ENCODE results near the gene BCAS3.
A peak's percentile ranks its signal among the peaks of the same experiment; 100 is the strongest.

The BCAS3 gene

DNA sequence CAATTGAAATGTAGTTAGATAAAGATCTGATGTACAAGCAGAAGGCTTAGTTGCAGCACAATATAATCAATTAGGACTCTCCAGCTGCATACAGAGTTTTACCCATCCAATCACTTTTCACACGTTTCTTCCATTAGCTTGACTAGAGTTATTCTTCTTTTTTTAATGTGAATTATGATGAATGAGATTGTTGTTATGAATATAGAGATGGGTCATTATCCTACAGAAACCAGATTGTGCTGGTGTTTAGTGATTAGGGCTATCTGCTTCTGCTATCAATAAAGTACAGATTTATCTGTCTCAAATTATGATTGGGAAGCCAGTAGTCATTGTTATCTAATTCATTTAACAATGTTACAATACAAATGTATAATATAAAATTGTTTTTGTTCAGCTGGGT, 500.6 kb downstream of the BCAS3 start:
- no peak overlapping the region for H3K4me3 ChIP-seq (ENCODE audit: extremely low read depth, insufficient read depth, low read length, poor library complexity, severe bottlenecking)
- WGBS, 2 experiments (ENCODE audit: insufficient coverage in 2 of 2), result no CpG with 5 or more reads among the region's 1 CpG
- H3K27ac ChIP-seq (ENCODE audit: low read depth, low read length, severe bottlenecking), result no peak overlapping the region

DNA sequence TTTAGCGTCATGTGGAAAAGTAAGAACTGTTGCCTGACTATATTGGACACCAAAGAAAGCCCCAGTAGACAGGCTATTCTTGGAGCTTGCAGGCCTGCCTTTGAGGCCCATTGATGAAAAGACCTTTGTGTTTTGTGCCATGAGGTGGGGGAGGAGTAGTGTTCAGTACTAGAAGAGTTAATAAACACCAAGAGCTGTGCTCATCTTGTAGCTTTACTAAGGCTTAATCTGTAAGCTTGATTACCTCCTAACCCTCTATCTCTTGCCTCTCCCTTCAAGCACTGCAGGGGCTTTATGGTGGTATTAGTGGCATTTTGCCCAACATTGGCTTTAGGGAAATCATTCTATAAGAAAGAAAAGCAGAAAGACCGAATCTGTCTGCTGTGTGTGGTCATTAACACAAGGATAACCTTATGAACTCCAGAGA, 501.7 kb downstream of the BCAS3 start:
- WGBS, 2 experiments (ENCODE audit: insufficient coverage in 2 of 2), result 86 to 92% methylated on average over 1 of the region's 2 CpGs

More for the DNA sequence above, 500.6 kb downstream of the BCAS3 start:
- no peaks in the 10 kb centered on the region for H3K9me3 ChIP-seq (ENCODE audit: control insufficient read depth, low read length)
- no peaks in the 10 kb centered on the region for H3K36me3 ChIP-seq (ENCODE audit: control insufficient read depth, insufficient read depth, low read length)
- H3K4me1 ChIP-seq (ENCODE audit: control insufficient read depth, insufficient read depth, low read length, poor library complexity, severe bottlenecking), result peaks cover 6% of the 10 kb centered on the region

GRCh38 chr17:61183793-61184192, 506.1 kb downstream of the BCAS3 start:
- WGBS, 2 experiments (ENCODE audit: insufficient coverage in 2 of 2), result 86% methylated on average over 1 of the region's 2 CpGs; no CpG with 5 or more reads in 1 of the 2 experiments
- peaks cover 4% of the 10 kb centered on the region for H3K4me1 ChIP-seq (ENCODE audit: control insufficient read depth, insufficient read depth, low read length, poor library complexity, severe bottlenecking)
- no peaks in the 10 kb centered on the region for H3K9me3 ChIP-seq (ENCODE audit: control insufficient read depth, low read length)
- no peak overlapping the region for H3K4me3 ChIP-seq (ENCODE audit: extremely low read depth, insufficient read depth, low read length, poor library complexity, severe bottlenecking)
- no peaks in the 10 kb centered on the region for H3K36me3 ChIP-seq (ENCODE audit: control insufficient read depth, insufficient read depth, low read length)
- no peak overlapping the region for H3K27ac ChIP-seq (ENCODE audit: low read depth, low read length, severe bottlenecking)

More for the DNA sequence above, 501.7 kb downstream of the BCAS3 start:
- peaks cover 6% of the 10 kb centered on the region for H3K4me1 ChIP-seq (ENCODE audit: control insufficient read depth, insufficient read depth, low read length, poor library complexity, severe bottlenecking)
- no peaks in the 10 kb centered on the region for H3K9me3 ChIP-seq (ENCODE audit: control insufficient read depth, low read length)
- no peaks in the 10 kb centered on the region for H3K36me3 ChIP-seq (ENCODE audit: control insufficient read depth, insufficient read depth, low read length)
- peak overlapping the region; percentile 70 for H3K27ac ChIP-seq (ENCODE audit: low read depth, low read length, severe bottlenecking)
- no peak overlapping the region for H3K4me3 ChIP-seq (ENCODE audit: extremely low read depth, insufficient read depth, low read length, poor library complexity, severe bottlenecking)

DNA sequence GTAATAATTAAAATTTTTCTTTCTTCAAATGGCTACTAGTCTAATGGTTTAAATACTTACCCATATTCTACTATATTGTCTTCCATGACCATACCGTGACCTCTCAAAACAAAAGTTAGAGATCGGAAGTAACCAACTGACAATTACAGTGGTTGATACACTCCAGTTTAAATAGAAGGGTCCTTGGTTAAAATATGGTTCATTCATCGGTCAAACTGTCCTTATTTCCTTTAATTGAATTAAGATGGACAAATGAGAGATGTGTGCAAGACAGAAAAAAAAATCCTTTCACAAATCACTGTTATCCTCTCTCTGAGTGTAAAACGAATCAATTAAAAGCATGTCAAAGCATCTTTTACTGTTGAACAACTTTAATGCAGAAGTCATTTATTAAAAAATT, 507.7 kb downstream of the BCAS3 start:
- no peaks in the 10 kb centered on the region for H3K36me3 ChIP-seq (ENCODE audit: control insufficient read depth, insufficient read depth, low read length)
- H3K4me3 ChIP-seq (ENCODE audit: extremely low read depth, insufficient read depth, low read length, poor library complexity, severe bottlenecking), result no peak overlapping the region
- WGBS, 2 experiments (ENCODE audit: insufficient coverage in 2 of 2), result no CpG with 5 or more reads among the region's 4 CpGs
- no peak overlapping the region for H3K27ac ChIP-seq (ENCODE audit: low read depth, low read length, severe bottlenecking)
- H3K9me3 ChIP-seq (ENCODE audit: control insufficient read depth, low read length), result no peaks in the 10 kb centered on the region
- H3K4me1 ChIP-seq (ENCODE audit: control insufficient read depth, insufficient read depth, low read length, poor library complexity, severe bottlenecking), result no peaks in the 10 kb centered on the region

GRCh38 chr17:61187038-61187437, 509.4 kb downstream of the BCAS3 start:
- Histone ChIP-seq H3K27ac (ENCODE audit: low read depth, low read length, severe bottlenecking) (no peak overlapping the region), H3K4me3 (ENCODE audit: extremely low read depth, insufficient read depth, low read length, poor library complexity, severe bottlenecking) (no peak overlapping the region), H3K4me1 (ENCODE audit: control insufficient read depth, insufficient read depth, low read length, poor library complexity, severe bottlenecking) (no peaks in the 10 kb centered on the region), H3K36me3 (ENCODE audit: control insufficient read depth, insufficient read depth, low read length) (no peaks in the 10 kb centered on the region), H3K9me3 (ENCODE audit: control insufficient read depth, low read length) (no peaks in the 10 kb centered on the region)
- 94% methylated on average over 2 of the region's 2 CpGs; no CpG with 5 or more reads in 1 of the 2 experiments for WGBS, 2 experiments (ENCODE audit: insufficient coverage in 2 of 2)

- no peaks in the 10 kb centered on the region for H3K9me3 ChIP-seq (ENCODE audit: control insufficient read depth, low read length)
- no peak overlapping the region for H3K4me3 ChIP-seq (ENCODE audit: extremely low read depth, insufficient read depth, low read length, poor library complexity, severe bottlenecking)
- H3K4me1 ChIP-seq (ENCODE audit: control insufficient read depth, insufficient read depth, low read length, poor library complexity, severe bottlenecking), result no peaks in the 10 kb centered on the region
- no peaks in the 10 kb centered on the region for H3K36me3 ChIP-seq (ENCODE audit: control insufficient read depth, insufficient read depth, low read length)
- 100% methylated on average over 1 of the region's 2 CpGs; no CpG with 5 or more reads in 1 of the 2 experiments for WGBS, 2 experiments (ENCODE audit: insufficient coverage in 2 of 2)
- H3K27ac ChIP-seq (ENCODE audit: low read depth, low read length, severe bottlenecking), result no peak overlapping the region
Observed at GRCh38 chr17:61188081-61188480, 510.4 kb downstream of the BCAS3 start.

GRCh38 chr17:61189968-61190367, 512.3 kb downstream of the BCAS3 start:
- Histone ChIP-seq H3K36me3 (ENCODE audit: control insufficient read depth, insufficient read depth, low read length) (no peaks in the 10 kb centered on the region), H3K9me3 (ENCODE audit: control insufficient read depth, low read length) (no peaks in the 10 kb centered on the region), H3K4me1 (ENCODE audit: control insufficient read depth, insufficient read depth, low read length, poor library complexity, severe bottlenecking) (no peaks in the 10 kb centered on the region), H3K4me3 (ENCODE audit: extremely low read depth, insufficient read depth, low read length, poor library complexity, severe bottlenecking) (no peak overlapping the region), H3K27ac (ENCODE audit: low read depth, low read length, severe bottlenecking) (no peak overlapping the region)
- WGBS, 2 experiments (ENCODE audit: insufficient coverage in 2 of 2), result 97 to 100% methylated on average over 2 to 4 of the region's 4 CpGs

DNA sequence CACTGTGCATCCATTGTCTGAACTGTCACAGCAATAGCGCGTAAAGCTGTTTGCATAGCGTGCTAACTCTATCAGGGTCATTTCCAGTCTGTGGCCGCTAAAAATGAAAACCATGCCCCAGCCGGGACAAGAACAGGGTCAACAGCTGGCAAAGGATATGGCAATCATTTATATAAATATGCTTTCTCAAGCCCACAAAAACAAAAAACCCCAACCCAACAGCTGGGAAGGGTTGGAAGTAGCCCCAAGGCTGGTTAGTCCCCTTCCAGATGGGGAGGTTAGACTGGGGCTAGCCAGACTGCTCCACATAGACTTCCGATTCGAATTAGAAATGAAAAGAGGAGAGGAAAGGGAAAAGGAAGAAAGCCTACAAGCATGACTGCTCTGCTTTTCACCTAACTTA, 518.7 kb downstream of the BCAS3 start:
- Histone ChIP-seq H3K4me3 (ENCODE audit: extremely low read depth, insufficient read depth, low read length, poor library complexity, severe bottlenecking) (no peak overlapping the region), H3K36me3 (ENCODE audit: control insufficient read depth, insufficient read depth, low read length) (no peaks in the 10 kb centered on the region), H3K9me3 (ENCODE audit: control insufficient read depth, low read length) (no peaks in the 10 kb centered on the region), H3K27ac (ENCODE audit: low read depth, low read length, severe bottlenecking) (no peak overlapping the region), H3K4me1 (ENCODE audit: control insufficient read depth, insufficient read depth, low read length, poor library complexity, severe bottlenecking) (peaks cover 15% of the 10 kb centered on the region)
- 94 to 95% methylated on average over 6 of the region's 7 CpGs for WGBS, 2 experiments (ENCODE audit: insufficient coverage in 2 of 2)

- H3K4me3 ChIP-seq (ENCODE audit: extremely low read depth, insufficient read depth, low read length, poor library complexity, severe bottlenecking), result no peak overlapping the region
- H3K9me3 ChIP-seq (ENCODE audit: control insufficient read depth, low read length), result no peaks in the 10 kb centered on the region
- peaks cover 15% of the 10 kb centered on the region for H3K4me1 ChIP-seq (ENCODE audit: control insufficient read depth, insufficient read depth, low read length, poor library complexity, severe bottlenecking)
- no CpG with 5 or more reads among the region's 3 CpGs for WGBS, 2 experiments (ENCODE audit: insufficient coverage in 2 of 2)
- H3K27ac ChIP-seq (ENCODE audit: low read depth, low read length, severe bottlenecking), result no peak overlapping the region
- no peaks in the 10 kb centered on the region for H3K36me3 ChIP-seq (ENCODE audit: control insufficient read depth, insufficient read depth, low read length)
Observed at GRCh38 chr17:61196799-61197198, 519.1 kb downstream of the BCAS3 start.

DNA sequence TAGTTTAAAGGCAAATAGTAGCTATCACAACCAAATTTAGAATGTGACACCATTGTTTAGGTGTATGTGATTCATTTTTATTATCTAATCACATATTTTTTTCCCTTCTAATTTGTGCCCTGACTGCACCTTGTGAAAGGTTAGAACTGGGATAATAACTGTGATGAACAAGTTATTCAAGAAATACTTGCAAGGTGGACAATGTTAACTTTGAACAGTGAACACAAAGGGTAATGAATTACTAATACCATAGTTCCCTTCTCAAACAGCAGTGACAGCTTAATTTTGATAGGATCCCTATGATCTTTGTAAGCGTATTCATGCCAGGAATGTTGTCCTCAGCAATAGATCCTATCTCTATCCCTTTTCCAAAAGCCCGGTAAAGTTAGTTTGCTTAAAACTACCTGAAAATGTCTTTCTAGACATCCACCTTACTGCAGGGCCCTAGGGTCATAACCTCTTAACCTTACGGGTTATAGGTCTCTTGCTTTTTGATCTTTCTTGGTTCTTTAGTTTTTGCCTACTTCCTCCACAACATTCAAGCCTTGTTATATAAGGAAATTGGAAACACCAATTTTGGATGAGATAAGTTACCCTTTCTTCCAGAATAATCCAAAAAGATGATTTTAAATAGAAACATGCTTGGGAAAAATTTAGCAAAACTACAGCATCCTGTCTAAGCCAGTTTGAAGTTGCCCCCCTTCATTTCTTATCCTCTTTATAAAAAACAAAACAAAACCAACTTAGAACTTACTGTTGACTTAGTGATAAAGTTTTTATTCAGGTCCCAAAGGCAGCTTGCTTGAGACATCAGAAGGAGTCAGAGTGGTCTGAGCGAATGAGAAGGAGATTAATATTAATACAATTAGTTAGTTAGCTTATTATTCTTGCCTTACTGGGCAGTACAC, 522.0 kb downstream of the BCAS3 start:
- Histone ChIP-seq H3K9me3 (ENCODE audit: control insufficient read depth, low read length) (no peaks in the 10 kb centered on the region), H3K4me3 (ENCODE audit: extremely low read depth, insufficient read depth, low read length, poor library complexity, severe bottlenecking) (no peak overlapping the region), H3K27ac (ENCODE audit: low read depth, low read length, severe bottlenecking) (no peak overlapping the region), H3K4me1 (ENCODE audit: control insufficient read depth, insufficient read depth, low read length, poor library complexity, severe bottlenecking) (peaks cover 15% of the 10 kb centered on the region), H3K36me3 (ENCODE audit: control insufficient read depth, insufficient read depth, low read length) (no peaks in the 10 kb centered on the region)
- 78 to 83% methylated on average over 1 to 2 of the region's 4 CpGs for WGBS, 2 experiments (ENCODE audit: insufficient coverage in 2 of 2)

DNA sequence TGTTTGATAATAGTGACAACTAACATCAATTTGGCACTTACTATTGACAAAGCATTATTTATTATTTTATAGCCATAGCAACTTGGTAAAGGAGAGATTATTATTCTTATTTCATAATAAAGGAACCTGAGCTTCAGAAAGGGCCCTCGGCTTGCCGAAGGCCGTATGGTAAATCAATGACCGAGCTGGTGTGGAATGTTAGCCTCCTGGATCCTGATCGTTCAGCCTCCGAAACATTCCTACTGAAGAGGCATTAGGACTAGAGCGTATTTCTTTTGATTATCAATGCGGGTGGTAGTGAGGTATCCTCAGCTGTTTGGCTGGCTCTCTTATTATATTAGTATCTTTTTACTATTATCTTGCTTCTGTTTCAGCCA, 522.7 kb downstream of the BCAS3 start:
- no peaks in the 10 kb centered on the region for H3K9me3 ChIP-seq (ENCODE audit: control insufficient read depth, low read length)
- no peak overlapping the region for H3K4me3 ChIP-seq (ENCODE audit: extremely low read depth, insufficient read depth, low read length, poor library complexity, severe bottlenecking)
- H3K36me3 ChIP-seq (ENCODE audit: control insufficient read depth, insufficient read depth, low read length), result no peaks in the 10 kb centered on the region
- H3K27ac ChIP-seq (ENCODE audit: low read depth, low read length, severe bottlenecking), result no peak overlapping the region
- H3K4me1 ChIP-seq (ENCODE audit: control insufficient read depth, insufficient read depth, low read length, poor library complexity, severe bottlenecking), result peaks cover 15% of the 10 kb centered on the region
- 78 to 80% methylated on average over 4 to 5 of the region's 8 CpGs for WGBS, 2 experiments (ENCODE audit: insufficient coverage in 2 of 2)

Data from mesodermal cell (in vitro differentiated cells).